ENCODE data around the gene MARCHF3.
"Not testable (repeated sequence)": the region's sequence is repeated elsewhere in the genome, so short reads cannot be mapped to it uniquely, and the experiment has no call there.

The MARCHF3 gene

DNA sequence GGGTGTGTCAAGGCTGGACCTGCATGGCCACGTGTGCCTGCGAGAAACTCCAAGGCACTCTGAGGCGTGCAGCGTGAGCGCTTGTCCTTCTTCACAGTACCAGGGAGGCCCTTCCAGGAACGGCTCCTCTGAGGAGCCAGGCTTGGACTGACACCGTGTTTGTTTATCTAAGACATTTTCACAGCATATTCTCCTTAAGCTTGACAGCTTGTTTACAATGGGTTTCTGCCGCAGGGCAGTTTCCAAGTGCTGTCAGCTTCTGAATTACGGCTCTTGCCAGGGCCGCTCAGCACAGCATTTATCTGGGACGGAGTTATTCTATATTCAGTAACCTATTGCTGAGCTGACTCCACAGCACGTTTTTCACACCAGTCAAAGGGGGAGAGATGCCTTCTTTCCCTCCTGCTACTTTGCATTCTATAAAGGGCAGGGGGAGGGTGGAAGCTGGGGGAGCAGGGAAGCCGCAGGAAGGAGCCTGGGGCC, 155.0 kb downstream of the MARCHF3 start:
- no peak for DNase-seq (ENCODE audit: low read depth in 3 of 3)

GRCh38 chr5:126872561-126873354, 157.6 kb downstream of the MARCHF3 start:
- DNase-seq (ENCODE audit: low read depth in 3 of 3), result no peak

- no peak for DNase-seq (ENCODE audit: low read depth in 3 of 3)
Measured at GRCh38 chr5:126871441-126871840, 158.9 kb downstream of the MARCHF3 start.

- DNase-seq (ENCODE audit: low read depth in 3 of 3), result no peak
Measured at GRCh38 chr5:126869005-126869451, 161.3 kb downstream of the MARCHF3 start.

GRCh38 chr5:126868338-126869004, 161.9 kb downstream of the MARCHF3 start:
- no peak for DNase-seq (ENCODE audit: low read depth in 3 of 3)

DNA sequence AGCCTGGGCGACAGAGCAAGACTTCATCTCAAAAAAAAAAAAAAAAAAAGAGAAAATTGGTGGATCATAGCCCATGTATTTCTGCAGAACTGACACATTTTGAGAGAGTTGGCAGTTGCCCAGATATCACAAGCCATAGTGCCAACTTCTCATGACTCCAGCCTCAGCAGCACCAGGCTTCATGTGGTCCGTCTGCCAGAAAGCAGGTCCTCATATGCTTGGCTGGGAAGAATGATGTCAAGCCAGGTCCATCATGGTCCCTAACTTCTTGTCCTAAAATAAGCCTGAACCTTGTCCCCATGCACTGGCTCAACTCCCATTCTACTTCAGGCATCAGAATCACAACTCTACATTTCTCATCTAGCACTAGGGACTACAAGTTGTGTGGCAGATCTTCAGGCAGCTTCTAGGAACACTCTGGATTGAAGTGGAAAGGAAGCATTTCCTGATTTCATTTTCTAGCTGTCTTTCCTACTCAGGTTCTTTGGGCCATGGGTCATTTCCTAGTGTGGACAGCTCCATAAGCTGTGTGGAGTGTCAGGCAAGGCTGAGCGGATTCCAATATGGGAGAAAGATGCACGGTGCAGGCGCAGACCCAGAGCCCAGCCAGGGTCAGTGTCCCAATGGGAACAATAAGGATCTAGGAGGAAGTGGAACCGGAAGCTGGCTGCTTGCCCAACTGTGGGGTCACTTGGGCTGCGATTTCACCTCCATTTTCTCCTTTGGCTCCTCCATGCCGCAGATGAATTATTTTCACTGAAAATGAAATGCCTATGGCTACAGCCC, 163.3 kb downstream of the MARCHF3 start:
- DNase-seq (ENCODE audit: low read depth in 3 of 3), result no peak

DNA sequence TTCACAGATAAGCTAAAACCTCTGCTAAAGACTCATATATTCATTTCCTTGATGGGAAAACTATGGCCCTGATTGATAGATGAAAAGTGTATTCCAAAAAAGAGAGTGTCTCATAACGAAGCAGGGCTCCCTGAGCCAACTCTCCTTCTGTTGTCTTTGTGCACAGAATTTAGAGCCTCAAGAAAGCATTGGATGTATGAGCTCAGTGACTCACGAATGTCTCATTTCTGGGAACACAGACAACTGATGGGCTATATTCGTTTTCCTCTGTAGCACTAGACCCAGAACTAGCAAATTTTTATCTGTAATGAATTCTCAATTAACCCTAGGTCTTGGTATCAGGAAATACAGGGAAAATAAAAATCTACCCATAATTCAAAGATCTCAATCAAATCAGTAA, 165.1 kb downstream of the MARCHF3 start:
- DNase-seq (ENCODE audit: low read depth in 3 of 3), result no peak

DNA sequence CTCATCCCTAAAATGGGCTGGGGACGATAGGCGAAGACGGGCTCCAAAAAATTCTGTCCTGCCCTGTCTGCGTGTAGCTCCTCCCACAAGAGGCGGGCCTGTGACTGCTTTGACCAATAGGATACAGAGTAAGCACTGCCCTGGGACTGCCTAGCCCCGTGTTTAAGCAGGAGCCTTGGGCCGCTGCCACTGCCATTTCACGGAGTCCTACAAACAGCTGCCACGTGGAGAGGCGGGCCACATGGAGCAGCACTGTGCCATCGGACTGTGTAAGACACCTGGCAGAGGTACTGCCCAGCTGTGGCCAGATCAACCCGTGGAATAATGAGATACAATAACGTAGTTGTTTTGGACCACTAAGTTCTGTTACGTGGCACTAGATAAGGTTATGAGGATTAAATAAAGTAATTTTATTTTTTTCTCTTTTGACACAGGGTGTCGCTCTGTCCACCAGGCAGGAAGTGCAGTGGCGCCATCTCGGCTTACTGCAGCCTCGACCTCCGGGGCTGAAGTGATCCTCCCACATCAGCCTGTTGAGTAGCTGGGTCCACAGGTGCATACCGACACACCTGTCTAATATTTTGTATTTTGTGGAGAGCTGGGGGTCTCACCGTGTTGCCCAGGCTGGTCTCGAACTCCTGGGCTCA, 166.2 kb downstream of the MARCHF3 start:
- DNase-seq (ENCODE audit: low read depth in 3 of 3), result no peak

DNA sequence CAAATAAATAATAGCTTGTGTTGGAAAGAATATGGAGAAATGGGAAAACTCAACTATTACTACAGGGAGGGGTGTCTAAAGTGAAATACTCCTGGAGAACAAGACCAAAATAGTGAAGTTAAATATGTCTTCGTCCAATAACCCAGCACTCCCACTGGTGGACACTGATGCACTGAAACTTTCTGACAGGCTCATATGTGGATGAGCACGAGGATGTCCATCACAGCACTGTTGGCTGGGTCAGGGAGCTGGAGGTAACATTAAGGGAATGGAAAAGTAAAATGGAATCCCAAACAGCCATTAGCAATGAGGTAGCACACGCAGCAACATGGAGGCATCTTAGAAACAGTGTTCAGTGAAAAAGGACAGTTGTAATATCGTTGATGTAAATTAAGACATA, 167.0 kb downstream of the MARCHF3 start:
- DNase-seq (ENCODE audit: low read depth in 3 of 3), result no peak

- no peak for DNase-seq (ENCODE audit: low read depth in 3 of 3)
Measured at GRCh38 chr5:126858441-126858840, 171.9 kb downstream of the MARCHF3 start.

GRCh38 chr5:126857472-126858410, 172.6 kb downstream of the MARCHF3 start:
- no peak for DNase-seq (ENCODE audit: low read depth in 3 of 3)

DNA sequence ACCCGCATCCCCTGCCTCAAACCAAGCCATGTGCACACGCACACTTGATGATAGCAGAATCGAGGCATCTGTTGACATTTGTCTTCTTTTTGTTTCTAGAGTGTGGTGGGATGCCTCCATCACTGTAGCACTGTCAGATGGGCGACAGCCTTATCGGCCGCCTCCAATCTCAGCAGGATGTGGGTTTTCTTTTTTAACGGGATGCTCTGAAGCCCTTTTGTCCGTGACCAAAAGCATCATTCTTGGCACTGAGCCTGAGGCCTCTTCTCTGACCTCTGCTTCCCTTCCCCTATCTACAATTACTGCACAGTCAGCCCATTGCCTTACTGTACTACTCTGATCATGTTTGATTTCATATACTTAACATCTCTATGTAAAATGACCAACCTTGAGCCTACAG, 175.1 kb downstream of the MARCHF3 start:
- DNase-seq (ENCODE audit: low read depth in 3 of 3), result no peak

DNA sequence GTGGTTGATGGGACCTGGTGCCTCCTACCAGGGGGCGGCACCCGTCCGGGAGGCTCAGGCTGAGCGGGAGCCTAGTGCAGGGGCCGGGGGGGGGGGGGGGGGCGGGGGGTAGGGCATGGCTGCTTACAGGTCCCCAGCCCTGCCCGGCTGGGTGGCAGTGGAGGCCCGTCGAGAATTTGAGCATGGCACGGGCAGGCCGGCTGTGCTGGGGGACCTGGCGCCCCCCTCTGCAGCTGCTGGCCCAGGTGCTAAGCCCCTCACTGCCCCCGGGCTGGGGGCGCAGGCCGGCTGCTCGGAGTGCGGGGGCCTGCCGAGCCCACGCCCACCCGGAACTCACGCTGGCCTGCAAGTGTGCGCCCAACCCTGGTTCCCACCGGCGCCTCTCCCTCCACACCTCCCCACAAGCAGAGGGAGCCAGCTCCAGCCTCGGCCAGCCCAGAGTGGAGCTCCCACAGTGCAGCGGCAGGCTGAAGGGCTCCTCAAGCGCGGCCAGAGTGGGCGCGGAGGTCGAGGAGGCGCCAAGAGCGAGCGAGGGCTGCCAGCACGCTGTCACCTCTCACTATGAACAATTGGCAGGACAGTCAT, 175.7 kb downstream of the MARCHF3 start:
- no peak for DNase-seq (ENCODE audit: low read depth in 3 of 3)

DNA sequence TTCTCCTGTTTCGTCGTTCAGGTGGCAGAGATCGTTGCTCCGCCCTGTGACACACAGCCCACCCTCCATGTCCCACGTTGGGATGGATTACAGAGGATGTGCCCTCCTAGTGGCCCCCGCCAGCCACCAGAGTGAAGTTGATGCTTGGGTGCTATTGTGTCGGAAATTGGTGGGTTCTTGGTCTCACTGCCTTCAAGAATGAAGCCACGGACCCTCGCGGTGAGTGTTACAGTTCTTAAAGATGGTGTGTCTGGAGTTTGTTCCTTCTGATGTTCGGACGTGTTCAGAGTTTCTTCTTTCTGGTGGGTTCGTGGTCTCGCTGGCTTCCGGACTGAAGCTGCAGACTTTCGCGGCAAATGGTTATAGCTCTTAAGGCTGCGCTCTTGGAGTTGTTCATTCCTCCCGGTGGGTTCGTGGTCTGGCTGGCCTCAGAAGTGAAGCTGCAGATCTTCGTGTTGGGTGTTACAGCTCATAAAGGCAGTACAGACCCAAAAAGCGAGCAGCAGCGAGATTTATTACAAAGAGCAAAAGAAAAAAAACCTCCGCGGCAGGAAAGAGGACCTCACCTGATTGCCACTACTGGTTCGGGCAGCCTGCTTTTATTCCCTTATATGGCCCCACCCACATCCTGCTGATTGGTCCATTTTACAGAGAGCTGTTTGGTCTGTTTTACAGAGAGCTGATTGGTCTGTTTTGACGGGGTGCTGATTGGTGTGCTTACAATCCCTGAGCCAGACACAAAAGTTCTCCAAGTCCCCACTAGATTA, 176.6 kb downstream of the MARCHF3 start:
- DNase-seq (ENCODE audit: low read depth in 3 of 3), result not testable (repeated sequence)

GRCh38 chr5:126852841-126853271, 177.5 kb downstream of the MARCHF3 start:
- DNase-seq (ENCODE audit: low read depth in 3 of 3), result no peak

DNA sequence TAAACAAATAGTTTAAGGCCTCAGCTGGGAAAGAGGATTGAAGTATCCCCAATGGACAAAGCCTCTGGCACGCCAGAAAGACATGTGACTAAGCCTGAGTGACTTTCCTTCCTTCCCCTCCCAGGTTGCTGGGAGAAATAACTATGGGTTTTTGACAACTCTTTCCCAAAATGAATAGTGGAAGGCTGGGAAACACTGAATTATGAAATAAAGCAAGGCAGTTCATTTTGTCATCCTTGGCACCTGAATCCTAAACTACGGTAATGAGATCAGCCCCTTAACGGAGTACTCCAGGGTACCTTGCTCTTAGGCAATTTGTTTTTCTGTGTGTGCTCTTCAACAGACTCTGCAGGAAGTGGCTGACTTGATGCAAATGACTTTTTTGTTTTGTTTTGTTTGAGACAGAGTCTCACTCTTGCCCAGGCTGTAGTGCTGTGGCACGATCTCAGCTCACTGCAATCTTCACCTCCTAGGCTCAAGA, 178.2 kb downstream of the MARCHF3 start:
- no peak for DNase-seq (ENCODE audit: low read depth in 3 of 3)

DNA sequence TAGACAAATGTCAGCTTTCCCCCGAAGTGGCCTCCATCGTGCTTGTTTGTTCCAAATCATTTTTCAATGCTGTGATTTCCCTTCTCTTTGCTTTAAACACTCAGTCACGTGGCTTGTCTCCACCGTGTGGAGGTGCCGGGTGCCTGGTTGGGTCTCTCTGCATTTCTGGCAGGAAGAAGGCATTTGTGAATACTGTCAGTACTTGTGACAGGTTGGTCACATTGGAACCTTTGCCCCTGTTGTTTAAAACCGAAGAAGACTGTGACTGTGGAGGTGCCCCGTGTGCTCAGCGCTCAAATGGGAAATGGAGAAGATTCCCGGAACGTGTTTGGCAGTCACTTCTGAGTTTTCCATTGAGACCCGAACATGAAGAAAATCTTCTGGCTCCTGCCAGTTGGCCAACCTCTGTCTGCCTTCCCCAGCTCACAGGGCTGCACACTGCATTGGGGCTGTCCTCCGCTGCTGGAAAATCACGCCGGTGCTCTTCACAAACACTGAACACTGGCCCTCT, 178.8 kb downstream of the MARCHF3 start:
- DNase-seq (ENCODE audit: low read depth in 3 of 3), result no peak

- no peak for DNase-seq (ENCODE audit: low read depth in 3 of 3)
Measured at GRCh38 chr5:126849101-126849678, 181.2 kb downstream of the MARCHF3 start.

- no peak for DNase-seq (ENCODE audit: low read depth in 3 of 3)
Measured at GRCh38 chr5:126848253-126848652, 182.1 kb downstream of the MARCHF3 start.
